DMS153 treated with DMSO at 0.1 percent for 48 hours (cell line): ENCODE measurements around the gene FBXL7.

Experiments
- DNase-seq: peaks from one replicate; lab custom pipeline; 2025; ENCODE audit not compliant: unreplicated experiment; lab: John Stamatoyannopoulos, UW

The FBXL7 gene

GRCh38 chr5:15499528-15500324 is at the start of gene FBXL7:
Gene FBXL7 (plus strand): TSS chr5:15500180.
- no peak for DNase-seq

- no peak for DNase-seq
These were observed 49.5 kb upstream of the FBXL7 start for GRCh38 chr5:15450473-15450872.

- DNase-seq, result no peak
These were observed 49.0 kb upstream of the FBXL7 start for GRCh38 chr5:15450949-15451348.

- no peak for DNase-seq
These were observed 48.0 kb upstream of the FBXL7 start for GRCh38 chr5:15452030-15452429.

GRCh38 chr5:15452781-15453180 is 47.2 kb upstream of the FBXL7 start:
- DNase-seq, result no peak

- no peak for DNase-seq
These were observed 40.8 kb upstream of the FBXL7 start for GRCh38 chr5:15459200-15459599.

GRCh38 chr5:15463231-15463980 is 36.6 kb upstream of the FBXL7 start:
- no peak for DNase-seq

- no peak for DNase-seq
These were observed 27.9 kb upstream of the FBXL7 start for GRCh38 chr5:15472116-15472515.

GRCh38 chr5:15474143-15474719 is 25.7 kb upstream of the FBXL7 start:
- DNase-seq, result no peak

- DNase-seq, result no peak
These were observed 24.6 kb upstream of the FBXL7 start for GRCh38 chr5:15475367-15475766.

GRCh38 chr5:15476977-15477376 is 23.0 kb upstream of the FBXL7 start:
- no peak for DNase-seq

- no peak for DNase-seq
These were observed 19.5 kb upstream of the FBXL7 start for GRCh38 chr5:15480436-15480835.

- no peak for DNase-seq
These were observed 16.5 kb upstream of the FBXL7 start for GRCh38 chr5:15483351-15484097.

- DNase-seq, result no peak
These were observed 12.8 kb upstream of the FBXL7 start for GRCh38 chr5:15487228-15487627.

- no peak for DNase-seq
These were observed 10.3 kb upstream of the FBXL7 start for GRCh38 chr5:15489571-15490235.

- no peak for DNase-seq
These were observed 7.4 kb upstream of the FBXL7 start for GRCh38 chr5:15492545-15492944.

- DNase-seq, result no peak
These were observed 6.5 kb upstream of the FBXL7 start for GRCh38 chr5:15493501-15493900.

- DNase-seq, result no peak
These were observed 5.0 kb upstream of the FBXL7 start for GRCh38 chr5:15495026-15495425.

GRCh38 chr5:15496886-15497285 is 3.1 kb upstream of the FBXL7 start:
- no peak for DNase-seq

- DNase-seq, result no peak
These were observed 483 bp downstream of the FBXL7 start for GRCh38 chr5:15500325-15501001.
